HUDEP-2 (cell line): ENCODE measurements around the gene DLL3.
A peak's percentile ranks its signal among the peaks of the same experiment; 100 is the strongest.

Experiments used
- DNase-seq, 76 experiments: peaks; one replicate each; lab custom pipeline; 2025; ENCODE audit not compliant: unreplicated experiment in 76 of 76; lab: John Stamatoyannopoulos, UW

Gene DLL3

GRCh38 chr19:39481676-39482075 is 17.1 kb upstream of the DLL3 start:
- DNase-seq: no peak

- no peak for DNase-seq
These were observed 15.6 kb upstream of the DLL3 start for GRCh38 chr19:39483141-39483540.

- peak in 1 of 76 experiments; percentile 18 for DNase-seq
These were observed 9.0 kb upstream of the DLL3 start for GRCh38 chr19:39489756-39490155.

- DNase-seq: no peak
These were observed 6.5 kb upstream of the DLL3 start for GRCh38 chr19:39492225-39492624.

- DNase-seq: no peak
These were observed 6.0 kb upstream of the DLL3 start for GRCh38 chr19:39492788-39493187.

- DNase-seq: no peak
These were observed 4.1 kb upstream of the DLL3 start for GRCh38 chr19:39494661-39495060.

- DNase-seq: no peak
These were observed 2.7 kb upstream of the DLL3 start for GRCh38 chr19:39496063-39496462.

- no peak for DNase-seq
These were observed 1.1 kb upstream of the DLL3 start for GRCh38 chr19:39497701-39497995.

GRCh38 chr19:39497996-39498797 is 550 bp upstream of the DLL3 start:
- peak in 17 of 76 experiments; percentile 10 to 37 (median 19) for DNase-seq

- DNase-seq: no peak
These were observed 1.2 kb downstream of the DLL3 start for GRCh38 chr19:39499932-39500331.

- DNase-seq: no peak
These were observed 1.8 kb downstream of the DLL3 start for GRCh38 chr19:39500543-39500942.

- DNase-seq: no peak
These were observed 2.6 kb downstream of the DLL3 start for GRCh38 chr19:39501340-39501739.

- DNase-seq: peak in 70 of 76 experiments; percentile 20 to 87 (median 68)
These were observed 4.1 kb downstream of the DLL3 start for GRCh38 chr19:39502640-39503417.

GRCh38 chr19:39506598-39506943 is 7.8 kb downstream of the DLL3 start:
- DNase-seq: no peak

GRCh38 chr19:39506944-39507714 is 8.4 kb downstream of the DLL3 start:
- peak in 67 of 76 experiments; percentile 14 to 82 (median 61) for DNase-seq

- no peak for DNase-seq
These were observed 9.1 kb downstream of the DLL3 start for GRCh38 chr19:39507715-39508364.

- DNase-seq: no peak
These were observed 9.9 kb downstream of the DLL3 start for GRCh38 chr19:39508629-39509028.

GRCh38 chr19:39509233-39509632 is 10.5 kb downstream of the DLL3 start:
- no peak for DNase-seq

- DNase-seq: no peak
These were observed 14.2 kb downstream of the DLL3 start for GRCh38 chr19:39512988-39513387.

GRCh38 chr19:39514840-39515550 is 16.2 kb downstream of the DLL3 start, which contains the start of gene SELENOV:
Gene SELENOV (plus strand): TSS chr19:39515139. CDS start chr19:39515213, 74 bp downstream.
- DNase-seq: no peak
